Measurements from ENCODE around the gene SLC29A2.
A peak's percentile ranks its signal among the peaks of the same experiment; 100 is the strongest.
"Not testable (repeated sequence)": the region's sequence is repeated elsewhere in the genome, so short reads cannot be mapped to it uniquely, and the experiment has no call there.

Gene SLC29A2

DNA sequence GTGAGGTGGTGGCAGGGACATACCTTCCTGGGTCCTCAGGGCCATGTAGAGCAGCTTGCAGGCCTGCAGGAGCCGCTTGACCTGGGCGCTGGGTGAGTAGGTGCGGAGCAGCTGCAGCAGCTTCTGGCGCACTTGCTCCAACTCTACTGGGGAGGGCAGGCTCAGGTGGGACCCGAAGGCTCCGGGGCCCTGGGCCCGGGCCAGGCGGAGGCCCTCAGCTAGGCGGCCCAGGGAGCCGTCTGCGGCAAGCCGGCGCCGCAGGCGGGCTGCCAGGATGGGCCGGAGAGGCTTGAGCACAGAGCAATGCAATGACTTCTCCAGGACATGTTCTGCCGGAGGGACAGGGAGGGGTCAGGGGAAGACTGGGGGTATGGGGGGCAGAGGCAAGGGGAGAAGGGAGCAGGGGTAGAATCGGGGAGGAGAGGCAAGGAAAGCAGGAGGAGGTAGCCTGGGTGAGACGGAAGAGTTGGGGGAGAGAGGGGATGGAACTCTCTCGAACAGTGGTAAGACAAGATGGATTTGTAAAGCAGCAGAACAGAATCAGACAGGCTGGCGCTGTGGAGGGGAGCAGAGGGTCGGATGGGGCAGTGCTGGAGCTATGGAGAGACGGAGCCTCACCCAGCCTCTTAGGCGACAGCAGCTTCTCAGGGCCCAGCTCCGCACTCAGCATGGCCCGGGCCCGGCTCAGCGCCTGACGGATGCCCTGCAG is 37.5 kb downstream of the SLC29A2 start:
- DNase-seq (ENCODE audit: low read depth): no peak

DNA sequence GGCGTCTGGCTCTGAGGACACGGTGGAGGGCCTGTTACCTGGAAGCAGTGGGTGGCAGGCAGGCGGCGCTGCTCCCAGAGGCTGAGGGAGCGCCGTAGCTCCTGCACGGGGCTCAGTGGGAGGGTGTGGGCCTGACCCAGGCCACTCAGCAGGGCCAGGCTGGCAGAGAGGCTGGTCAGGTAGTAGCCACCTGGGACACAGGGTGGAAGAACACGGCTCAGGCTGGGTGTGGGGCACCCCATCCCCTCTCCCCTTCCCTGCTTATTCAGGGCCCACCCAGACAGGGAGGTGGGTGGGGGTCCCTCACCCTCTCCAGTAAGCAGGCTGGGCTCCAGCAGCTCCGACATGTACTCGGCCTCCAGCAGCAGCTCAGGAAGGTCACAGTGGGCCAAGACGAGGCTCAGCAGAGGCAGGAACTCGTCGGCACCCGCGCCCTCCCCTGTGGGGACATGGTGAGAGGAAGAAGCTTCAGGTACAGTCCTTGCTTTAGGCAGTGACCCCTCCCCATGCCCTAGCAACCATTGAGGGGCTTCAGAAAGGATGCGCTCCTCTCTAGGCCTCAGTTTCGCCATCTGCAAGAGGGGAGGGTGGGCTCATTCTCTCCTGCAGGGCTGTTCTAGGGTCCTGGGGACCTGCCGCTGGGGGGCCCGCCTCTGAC is 38.2 kb downstream of the SLC29A2 start:
- no peak for DNase-seq (ENCODE audit: low read depth)

DNA sequence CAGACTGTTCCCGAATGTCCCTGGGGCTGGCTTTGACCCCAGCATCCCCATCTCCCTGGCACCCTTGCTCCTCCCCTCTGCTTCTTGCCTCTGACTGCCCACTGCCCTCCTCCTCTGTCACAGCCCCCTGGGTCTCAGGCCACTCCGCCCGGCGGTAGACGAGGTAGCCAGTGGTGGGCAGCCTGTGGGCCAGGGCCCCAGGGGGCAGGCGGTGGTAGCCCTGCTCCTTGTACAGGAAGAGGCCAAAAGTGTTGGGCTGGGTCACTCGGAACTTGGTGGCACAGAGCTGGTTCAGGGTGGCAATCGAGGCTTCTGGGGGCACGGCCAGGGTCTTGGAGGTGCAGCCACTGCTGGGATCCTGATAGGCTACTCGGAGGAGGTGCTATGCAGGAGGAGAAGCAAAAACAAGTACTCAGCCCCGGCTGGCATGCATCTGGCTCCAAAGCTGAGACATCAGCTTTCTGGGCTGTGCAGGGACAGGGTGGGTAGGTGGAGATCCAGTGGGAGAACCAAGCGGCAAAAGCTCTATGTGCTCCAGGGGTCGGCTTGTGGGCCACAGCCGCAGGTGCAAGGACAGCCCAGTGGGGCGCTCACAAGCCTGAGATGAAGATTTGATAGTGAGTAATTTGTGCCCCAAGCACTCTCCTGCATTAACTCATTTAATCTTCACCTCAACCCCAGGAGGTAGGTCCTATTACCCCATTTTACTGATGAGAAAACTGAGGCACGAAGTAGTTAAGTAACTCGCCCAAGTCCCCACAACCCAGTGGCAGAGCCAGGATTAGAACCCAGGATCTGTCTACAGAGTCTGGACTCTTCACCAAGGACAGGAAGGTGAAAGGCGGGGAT is 39.0 kb downstream of the SLC29A2 start:
- no peak for DNase-seq (ENCODE audit: low read depth)

- DNase-seq (ENCODE audit: low read depth): no peak
These were observed 39.8 kb downstream of the SLC29A2 start for GRCh38 chr11:66331542-66332370.

DNA sequence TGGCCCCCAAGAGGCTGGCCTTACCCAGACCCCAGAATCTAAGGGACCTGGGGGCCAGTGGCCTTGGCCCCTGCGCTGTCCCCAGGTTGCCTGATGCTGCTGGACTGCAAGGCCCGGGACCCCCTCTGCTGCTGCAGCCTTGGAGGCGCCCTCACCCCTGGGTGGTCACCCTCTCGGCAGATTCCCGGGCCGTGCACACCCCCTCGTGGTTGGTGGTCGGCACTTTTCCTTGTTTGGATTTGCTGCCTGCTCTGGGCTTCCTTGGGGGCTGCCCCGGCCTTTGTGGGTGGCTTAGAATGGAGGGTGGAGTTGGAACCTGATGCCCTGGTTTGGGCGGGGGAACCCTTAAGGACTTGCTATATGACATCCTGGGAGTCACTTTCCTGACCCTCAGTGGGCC is 40.6 kb downstream of the SLC29A2 start:
- no peak for DNase-seq (ENCODE audit: low read depth)

GRCh38 chr11:66329165-66329673 is 42.3 kb downstream of the SLC29A2 start:
- no peak for DNase-seq (ENCODE audit: low read depth)

- no peak for DNase-seq (ENCODE audit: low read depth)
These were observed 43.0 kb downstream of the SLC29A2 start for GRCh38 chr11:66328302-66329144.

GRCh38 chr11:66328031-66328301 is 43.6 kb downstream of the SLC29A2 start:
- DNase-seq (ENCODE audit: low read depth): no peak

DNA sequence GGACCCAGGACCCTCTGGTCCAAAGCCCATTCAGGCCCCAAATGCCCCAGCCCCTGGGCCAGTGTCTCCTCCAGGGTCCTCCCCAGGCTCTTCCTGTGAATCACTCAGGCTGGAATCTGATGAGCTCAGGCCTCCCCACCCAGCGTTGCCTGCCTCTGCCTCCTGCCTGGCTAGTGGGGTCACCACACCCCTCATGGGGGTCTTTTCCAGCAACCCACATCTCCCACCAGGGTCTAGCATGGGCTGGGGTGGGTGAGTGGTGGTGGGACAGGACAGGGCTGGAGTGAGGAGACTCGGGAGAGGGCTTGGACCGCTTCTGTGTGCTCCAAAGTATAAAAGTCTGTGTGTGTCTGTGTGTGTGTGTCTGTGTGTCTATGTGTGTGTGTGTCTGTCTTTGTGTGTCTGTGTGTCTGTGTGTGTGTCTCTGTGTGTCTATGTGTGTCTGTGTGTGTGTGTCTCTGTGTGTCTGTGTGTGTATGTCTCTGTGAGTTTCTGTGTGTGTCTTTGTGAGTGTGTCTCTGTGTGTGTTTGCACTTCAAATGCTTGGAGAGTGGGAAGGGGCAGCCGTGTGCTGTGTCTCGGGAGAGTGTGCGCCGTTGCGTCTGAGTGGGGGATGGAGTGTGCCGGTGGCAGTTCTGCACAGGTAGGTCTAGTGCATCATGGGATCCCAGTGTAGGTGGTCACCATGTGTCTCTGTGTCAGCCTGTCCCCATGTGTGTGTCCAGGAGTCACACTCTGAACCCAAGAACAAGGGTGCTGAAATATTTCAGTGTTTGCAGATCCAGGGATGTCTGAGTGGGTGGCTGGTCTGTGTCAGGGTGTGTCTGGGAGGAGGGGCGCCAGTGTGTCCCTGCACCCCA is 44.2 kb downstream of the SLC29A2 start:
- no peak for DNase-seq (ENCODE audit: low read depth)

GRCh38 chr11:66326261-66327111 is 45.1 kb downstream of the SLC29A2 start:
- no peak for DNase-seq (ENCODE audit: low read depth)

GRCh38 chr11:66325263-66325671 is 46.3 kb downstream of the SLC29A2 start:
- DNase-seq (ENCODE audit: low read depth): no peak

- DNase-seq (ENCODE audit: low read depth): no peak
These were observed 46.9 kb downstream of the SLC29A2 start for GRCh38 chr11:66324664-66325063.

- DNase-seq (ENCODE audit: low read depth): no peak
These were observed 47.9 kb downstream of the SLC29A2 start for GRCh38 chr11:66323684-66324083.

- peak; percentile 84 for DNase-seq (ENCODE audit: low read depth)
These were observed 48.7 kb downstream of the SLC29A2 start for GRCh38 chr11:66322732-66323427.

GRCh38 chr11:66321606-66322005 is 50.0 kb downstream of the SLC29A2 start:
- no peak for DNase-seq (ENCODE audit: low read depth)

GRCh38 chr11:66320748-66321147 is 50.8 kb downstream of the SLC29A2 start:
- DNase-seq (ENCODE audit: low read depth): not testable (repeated sequence)

DNA sequence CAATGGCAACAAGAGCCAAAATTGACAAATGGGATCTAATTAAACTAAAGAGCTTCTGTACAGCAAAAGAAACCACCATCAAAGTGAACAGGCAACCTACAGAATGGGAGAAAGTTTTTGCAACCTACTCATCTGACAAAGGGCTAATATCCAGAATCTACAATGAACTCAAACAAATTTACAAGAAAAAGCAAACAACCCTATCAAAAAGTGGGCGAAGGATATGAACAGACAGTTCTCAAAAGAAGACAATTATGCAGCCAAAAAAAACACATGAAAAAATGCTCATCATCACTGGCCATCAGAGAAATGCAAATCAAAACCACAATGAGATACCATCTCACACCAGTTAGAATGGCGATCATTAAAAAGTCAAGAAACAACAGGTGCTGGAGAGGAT is 51.3 kb downstream of the SLC29A2 start:
- not testable (repeated sequence) for DNase-seq (ENCODE audit: low read depth)

DNA sequence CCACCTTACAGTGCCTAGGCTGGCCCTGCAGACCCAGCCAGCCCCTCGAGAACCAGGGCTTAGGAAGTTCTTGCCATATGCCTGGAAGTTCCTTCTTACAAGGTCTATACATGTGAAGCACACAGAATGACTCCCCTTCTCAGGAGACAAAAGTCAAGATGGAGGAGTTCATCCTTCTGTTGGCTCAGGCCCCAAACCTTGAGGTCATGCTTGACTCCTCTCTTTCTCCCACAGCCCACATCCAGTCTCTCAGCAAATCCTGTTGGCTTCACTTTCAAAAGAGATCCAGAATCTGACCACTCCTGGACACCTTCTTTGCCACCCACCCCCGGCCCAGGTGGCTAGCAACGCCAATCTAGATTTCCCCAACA is 53.0 kb downstream of the SLC29A2 start:
- DNase-seq (ENCODE audit: low read depth): no peak
